Ovary (tissue), 3 donors: ENCODE data around the gene RXFP4.

ENCODE experiments used
- CTCF ChIP-seq, 3 donors: fragments of 450-650 bp in 2 of 3; fragments of 200-600 bp in 1 of 3; IDR thresholded peaks; one replicate each; pipeline versions ENCODE4 v1.5.1 to v1.8.0; 2016 to 2022; ENCODE audit warnings: antibody characterized with exemption in 3 of 3, mild to moderate bottlenecking in 1 of 3
- EP300 ChIP-seq: sonication (generic); formaldehyde crosslinking; IDR thresholded peaks from one replicate; pipeline ENCODE4 v1.6.1; 2017; ENCODE audit warnings: antibody characterized with exemption
- POLR2A ChIP-seq: fragments of 450-650 bp; IDR thresholded peaks from one replicate; pipeline ENCODE4 v1.6.1; 2017; ENCODE audit warnings: antibody characterized with exemption, mild to moderate bottlenecking, moderate library complexity
- donor health status: DM: no; HTN: no; CAD: no.

GRCh38 chr1:155938220-155938627 lies 3.2 kb upstream of the RXFP4 start:
- TF ChIP-seq CTCF (IDR thresholded peaks at IDR 0.05) (peak in 2 of 3 donors; percentile 59 to 68), EP300 (no peak), POLR2A (no peak)
